Liver (tissue), 9 donors: Measurements from ENCODE around the gene FAM193A. TPM values are rescaled to one million over a fixed set of nuclear protein-coding genes. Genes with fewer than 3 reads are reported as not detected.

ENCODE experiments used
- DNase-seq: peaks from one replicate; pipeline ENCODE4 v3.0.0-alpha.2; 2017; ENCODE audit warnings: low spot score
- H3K27ac ChIP-seq, 2 donors: one replicate each; pipeline ENCODE4 v1.7.0; 2013; ENCODE audit warnings: inconsistent platforms in 2 of 2, low read length in 2 of 2, control low read depth in 1 of 2, low read depth in 1 of 2, mild to moderate bottlenecking in 1 of 2
- H3K27me3 ChIP-seq, 4 donors: one replicate each; pipeline versions ENCODE4 v1.6.1 to v1.7.0; 2013; ENCODE audit warnings: low read length in 3 of 4, inconsistent platforms in 1 of 4, mild to moderate bottlenecking in 1 of 4, moderate library complexity in 1 of 4; ENCODE audit not compliant: control insufficient read depth in 4 of 4, insufficient read depth in 4 of 4
- H3K36me3 ChIP-seq, 4 donors: one replicate each; pipeline versions ENCODE4 v1.6.1 to v1.7.0; 2013; ENCODE audit warnings: low read length in 3 of 4, mild to moderate bottlenecking in 3 of 4, low read depth in 1 of 4, moderate library complexity in 1 of 4; ENCODE audit not compliant: control insufficient read depth in 4 of 4, insufficient read depth in 3 of 4
- H3K4me1 ChIP-seq, 4 donors: one replicate each; pipeline versions ENCODE4 v1.6.1 to v1.7.0; 2013; ENCODE audit warnings: low read length in 3 of 4, mild to moderate bottlenecking in 3 of 4, moderate library complexity in 1 of 4; ENCODE audit not compliant: control insufficient read depth in 4 of 4, insufficient read depth in 4 of 4
- H3K4me3 ChIP-seq, 3 donors: one replicate each; pipeline versions ENCODE4 v1.6.1 to v1.7.0; 2013; ENCODE audit warnings: low read length in 3 of 3, control low read depth in 1 of 3, low read depth in 1 of 3, mild to moderate bottlenecking in 1 of 3
- H3K9ac ChIP-seq, 2 donors: one replicate each; pipeline ENCODE4 v1.7.0; 2013; ENCODE audit warnings: low read length in 2 of 2, mild to moderate bottlenecking in 2 of 2, moderate library complexity in 2 of 2, control low read depth in 1 of 2, low read depth in 1 of 2
- H3K9me3 ChIP-seq, 4 donors: one replicate each; pipeline versions ENCODE4 v1.6.1 to v1.7.0; 2013; ENCODE audit warnings: low read length in 3 of 4; ENCODE audit not compliant: control insufficient read depth in 4 of 4
- ATF3 ChIP-seq: IDR thresholded peaks from 2 replicates; pipeline ENCODE4 v1.6.1; 2016; ENCODE audit warnings: antibody characterized with exemption
- CTCF ChIP-seq: fragments of 150-350 bp; IDR thresholded peaks from 2 replicates; pipeline ENCODE4 v1.5.1; 2017; ENCODE audit warnings: improper control_type of control experiment, low read depth, low read length; ENCODE audit not compliant: missing input control
- EGR1 ChIP-seq, 2 donors: IDR thresholded peaks; 2 replicates each; pipeline ENCODE4 v1.6.1; 2016 to 2018; ENCODE audit warnings: antibody characterized with exemption in 2 of 2, low read depth in 2 of 2
- FOXA2 ChIP-seq: IDR thresholded peaks from 2 replicates; pipeline ENCODE4 v1.6.1; 2016; ENCODE audit warnings: antibody characterized with exemption
- GABPA ChIP-seq, 2 donors: IDR thresholded peaks in 1 of 2; conservative IDR thresholded peaks in 1 of 2; 2 replicates each; pipeline ENCODE4 v1.6.1; 2016; ENCODE audit warnings: antibody characterized with exemption in 2 of 2, mild to moderate bottlenecking in 1 of 2, moderate library complexity in 1 of 2
- HNF4G ChIP-seq: IDR thresholded peaks from 2 replicates; pipeline ENCODE4 v1.6.1; 2016; ENCODE audit warnings: antibody characterized with exemption
- JUND ChIP-seq, 2 donors: IDR thresholded peaks; 2 replicates each; pipeline ENCODE4 v1.6.1; 2016; ENCODE audit warnings: antibody characterized with exemption in 2 of 2
- MAX ChIP-seq: IDR thresholded peaks from 2 replicates; pipeline ENCODE4 v1.6.1; 2016; ENCODE audit warnings: antibody characterized with exemption
- NR2F2 ChIP-seq: IDR thresholded peaks from 2 replicates; pipeline ENCODE4 v1.6.1; 2016; ENCODE audit warnings: antibody characterized with exemption
- RAD21 ChIP-seq, 2 donors: IDR thresholded peaks; 2 replicates each; pipeline ENCODE4 v1.6.1; 2016; ENCODE audit warnings: antibody characterized with exemption in 2 of 2, mild to moderate bottlenecking in 2 of 2
- REST ChIP-seq: IDR thresholded peaks from 2 replicates; pipeline ENCODE4 v1.6.1; 2016; ENCODE audit warnings: antibody characterized with exemption, mild to moderate bottlenecking
- RXRA ChIP-seq, 2 donors: IDR thresholded peaks; 2 replicates each; pipeline ENCODE4 v1.6.1; 2017 to 2018; ENCODE audit warnings: antibody characterized with exemption in 2 of 2, mild to moderate bottlenecking in 1 of 2
- TAF1 ChIP-seq: conservative IDR thresholded peaks from 2 replicates; pipeline ENCODE4 v1.6.1; 2016; ENCODE audit warnings: antibody characterized with exemption, mild to moderate bottlenecking
- YY1 ChIP-seq: IDR thresholded peaks from 2 replicates; pipeline ENCODE4 v1.6.1; 2016; ENCODE audit warnings: antibody characterized with exemption, mild to moderate bottlenecking
- ZBTB33 ChIP-seq: IDR thresholded peaks from 2 replicates; pipeline ENCODE4 v1.6.1; 2016; ENCODE audit warnings: antibody characterized with exemption
- WGBS: extraction: QIAGEN DNeasy Blood & Tissue Kit; methylation state at CpG from one replicate; pipeline ENCODE4 v1.1.7; 2013; 5-methylcytosine and 5-hydroxymethylcytosine counted together
- polyA plus RNA-seq, 2 donors: library from polyadenylated mRNA; stranded (reverse) in 1 of 2; unstranded in 1 of 2; fragments of 200-250 nt in 1 of 2; fragments of >200 nt in 1 of 2; fragmentation: Nextera tagmentation in 1 of 2; extraction: Ambion mirVana in 1 of 2; gene quantifications; one replicate each; pipeline versions ENCODE4 v1.2.1 to v1.2.3, GENCODE V29; 2013 to 2015
- total RNA-seq, 2 donors: library from RNA; depleted of rRNA; stranded (reverse); fragments of >200 nt; gene quantifications; one replicate each; pipeline ENCODE4 v1.2.3, GENCODE V29; 2014
- donor health status: healthy.
- donor health status: healthy.
- donor health status: healthy.
- donor health status: healthy.
- donor health status: healthy.

Gene FAM193A
- total and polyA plus RNA-seq, 4 donors, result 3.9 to 10.2 (median 7.0) TPM

- Histone ChIP-seq H3K9ac (no peak overlapping the region), H3K27ac (no peak overlapping the region), H3K36me3 (peaks cover 11 to 32% (median 11%) of the 10 kb centered on the region in 4 donors), H3K9me3 (no peaks in the 10 kb centered on the region), H3K27me3 (no peaks in the 10 kb centered on the region), H3K4me3 (no peak overlapping the region), H3K4me1 (no peaks in the 10 kb centered on the region)
- no peak for TF ChIP-seq MAX
- no peak for TF ChIP-seq HNF4G
- TF ChIP-seq YY1, result no peak
- TF ChIP-seq JUND (IDR thresholded peaks at IDR 0.05), result no peak
- TF ChIP-seq NR2F2, result no peak
- no peak for TF ChIP-seq FOXA2
- no peak for TF ChIP-seq CTCF
- no peak for TF ChIP-seq GABPA (IDR thresholded peaks at IDR 0.05 in 1 of 2, conservative IDR thresholded peaks at IDR 0.05 in 1 of 2)
- no peak for TF ChIP-seq TAF1
- no peak for TF ChIP-seq RAD21 (IDR thresholded peaks at IDR 0.05)
- no peak for TF ChIP-seq ZBTB33
- no peak for TF ChIP-seq REST
- TF ChIP-seq ATF3, result no peak
- no peak for TF ChIP-seq RXRA (IDR thresholded peaks at IDR 0.05)
- no peak for TF ChIP-seq EGR1 (IDR thresholded peaks at IDR 0.05; ENCODE audit: low read depth in 2 of 2)
- WGBS, result 90% methylated on average over 21 of the region's 21 CpGs
- no peak for DNase-seq
These were observed 196.8 kb downstream of the FAM193A start for GRCh38 chr4:2733001-2733843.
